ENCODE measurements around the gene GGACT. TPM values are rescaled to one million over a fixed set of nuclear protein-coding genes. Genes with fewer than 3 reads are reported as not detected.

Gene GGACT
- total RNA-seq, 2 experiments from 2014 or later, result 4.7 to 9.9 TPM

GRCh38 chr13:100483139-100483538 is 105.5 kb downstream of the GGACT start:
- CTCF ChIA-PET, result interaction anchor here (1.7 kb wide), 1 partner anchor 10 kb away, joined by 4 read pairs; no protein-coding TSS in a partner anchor

DNA sequence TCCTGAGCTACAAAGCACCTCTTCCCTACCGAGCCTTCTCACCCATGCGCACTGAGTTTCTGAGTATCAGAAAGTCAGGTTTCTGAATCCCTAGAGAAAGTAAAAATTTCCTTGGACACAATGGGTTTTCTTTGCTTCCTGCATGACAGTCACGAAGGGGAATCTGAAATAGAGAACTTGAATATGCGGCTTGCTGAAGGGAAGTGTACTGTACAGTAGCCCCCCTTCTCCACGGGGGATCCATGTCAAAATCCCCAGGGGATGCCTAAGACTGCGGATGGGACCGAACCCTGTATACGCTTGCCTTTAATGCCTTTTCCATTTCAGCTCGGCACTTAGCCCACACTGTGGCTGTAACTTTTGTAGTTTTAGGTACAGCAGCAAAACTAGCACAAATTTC is 107.9 kb downstream of the GGACT start:
- Mint-ChIP-seq H3K27me3 (no peaks in the 10 kb centered on the region), H3K4me3 (no peak overlapping the region), H3K4me1 (peaks cover 19% of the 10 kb centered on the region), H3K36me3 (ENCODE audit: low read depth) (no peaks in the 10 kb centered on the region), H3K27ac (no peak overlapping the region), H3K9me3 (no peaks in the 10 kb centered on the region)
- CTCF ChIA-PET, result interaction anchor here (0.7 kb wide), 1 partner anchor 996 kb away, joined by 3 read pairs; no protein-coding TSS in a partner anchor
- POLR2A ChIA-PET, result no interaction called here
- DNase-seq, result no peak

More at GRCh38 chr13:100483139-100483538, 105.5 kb downstream of the GGACT start:
- Mint-ChIP-seq H3K9me3 (no peaks in the 10 kb centered on the region), H3K36me3 (ENCODE audit: low read depth) (no peaks in the 10 kb centered on the region), H3K4me3 (no peak overlapping the region), H3K4me1 (peaks cover 19% of the 10 kb centered on the region), H3K27ac (no peak overlapping the region), H3K27me3 (no peaks in the 10 kb centered on the region)
- POLR2A ChIA-PET, result no interaction called here
- DNase-seq, result no peak

Other genes with a start within 250 kb of the GGACT start
- gene TMTC4, start 86.0 kb upstream of the GGACT start, total RNA-seq, result 10 to 100 TPM; 27.1 to 28.4 TPM